ENCODE measurements around the gene CILP.

CILP gene

GRCh38 chr15:65223996-65224395 lies 12.7 kb upstream of the CILP start:
- DNase-seq: no peak

- no peak for DNase-seq
These were observed 11.6 kb upstream of the CILP start for GRCh38 chr15:65222891-65223290.

- no peak for DNase-seq
These were observed 10.4 kb upstream of the CILP start for GRCh38 chr15:65221697-65222096.

GRCh38 chr15:65219137-65219536 lies 7.9 kb upstream of the CILP start:
- no peak for DNase-seq

- no peak for DNase-seq
These were observed 6.5 kb upstream of the CILP start for GRCh38 chr15:65217526-65218482.

GRCh38 chr15:65215496-65215895 lies 4.2 kb upstream of the CILP start:
- DNase-seq: no peak

GRCh38 chr15:65214010-65214409 lies 2.7 kb upstream of the CILP start:
- no peak for DNase-seq

- no peak for DNase-seq
These were observed 2.0 kb upstream of the CILP start for GRCh38 chr15:65213241-65213640.

- peak; percentile 59 to 68 for DNase-seq
These were observed 824 bp upstream of the CILP start for GRCh38 chr15:65212097-65212496.

GRCh38 chr15:65211482-65211982 lies 259 bp upstream of the CILP start:
- no peak for DNase-seq

- DNase-seq: no peak
These were observed 1.3 kb downstream of the CILP start for GRCh38 chr15:65209701-65210643.

- no peak for DNase-seq
These were observed 2.6 kb downstream of the CILP start for GRCh38 chr15:65208647-65209046.

- DNase-seq: no peak
These were observed 3.9 kb downstream of the CILP start for GRCh38 chr15:65207280-65207840.

- DNase-seq: no peak
These were observed 4.5 kb downstream of the CILP start for GRCh38 chr15:65206750-65207149.

- no peak for DNase-seq
These were observed 6.2 kb downstream of the CILP start for GRCh38 chr15:65204931-65205660.

GRCh38 chr15:65204236-65204930 lies 6.9 kb downstream of the CILP start:
- DNase-seq: no peak

GRCh38 chr15:65201918-65202317 lies 9.4 kb downstream of the CILP start:
- DNase-seq: no peak

GRCh38 chr15:65198571-65198970 lies 12.7 kb downstream of the CILP start:
- no peak for DNase-seq

GRCh38 chr15:65197337-65197645 lies 14.0 kb downstream of the CILP start:
- DNase-seq: no peak

GRCh38 chr15:65196637-65197336 lies 14.5 kb downstream of the CILP start:
- DNase-seq: no peak

- DNase-seq: no peak
These were observed 15.7 kb downstream of the CILP start for GRCh38 chr15:65195548-65195923.
